ENCODE measurements around the gene CRABP2.

Gene CRABP2

GRCh38 chr1:156696755-156697154 is 8.6 kb downstream of the CRABP2 start:
- TF ChIP-seq POLR2AphosphoS5 (IDR thresholded peaks at IDR 0.05; ENCODE audit: low read depth, low read length): no peak
- TF ChIP-seq, protein P1, sequence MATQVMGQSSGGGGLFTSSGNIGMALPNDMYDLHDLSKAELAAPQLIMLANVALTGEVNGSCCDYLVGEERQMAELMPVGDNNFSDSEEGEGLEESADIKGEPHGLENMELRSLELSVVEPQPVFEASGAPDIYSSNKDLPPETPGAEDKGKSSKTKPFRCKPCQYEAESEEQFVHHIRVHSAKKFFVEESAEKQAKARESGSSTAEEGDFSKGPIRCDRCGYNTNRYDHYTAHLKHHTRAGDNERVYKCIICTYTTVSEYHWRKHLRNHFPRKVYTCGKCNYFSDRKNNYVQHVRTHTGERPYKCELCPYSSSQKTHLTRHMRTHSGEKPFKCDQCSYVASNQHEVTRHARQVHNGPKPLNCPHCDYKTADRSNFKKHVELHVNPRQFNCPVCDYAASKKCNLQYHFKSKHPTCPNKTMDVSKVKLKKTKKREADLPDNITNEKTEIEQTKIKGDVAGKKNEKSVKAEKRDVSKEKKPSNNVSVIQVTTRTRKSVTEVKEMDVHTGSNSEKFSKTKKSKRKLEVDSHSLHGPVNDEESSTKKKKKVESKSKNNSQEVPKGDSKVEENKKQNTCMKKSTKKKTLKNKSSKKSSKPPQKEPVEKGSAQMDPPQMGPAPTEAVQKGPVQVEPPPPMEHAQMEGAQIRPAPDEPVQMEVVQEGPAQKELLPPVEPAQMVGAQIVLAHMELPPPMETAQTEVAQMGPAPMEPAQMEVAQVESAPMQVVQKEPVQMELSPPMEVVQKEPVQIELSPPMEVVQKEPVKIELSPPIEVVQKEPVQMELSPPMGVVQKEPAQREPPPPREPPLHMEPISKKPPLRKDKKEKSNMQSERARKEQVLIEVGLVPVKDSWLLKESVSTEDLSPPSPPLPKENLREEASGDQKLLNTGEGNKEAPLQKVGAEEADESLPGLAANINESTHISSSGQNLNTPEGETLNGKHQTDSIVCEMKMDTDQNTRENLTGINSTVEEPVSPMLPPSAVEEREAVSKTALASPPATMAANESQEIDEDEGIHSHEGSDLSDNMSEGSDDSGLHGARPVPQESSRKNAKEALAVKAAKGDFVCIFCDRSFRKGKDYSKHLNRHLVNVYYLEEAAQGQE (IDR thresholded peaks at IDR 0.05; ENCODE audit: insufficient read depth in 1 of 2, low read depth in 2 of 2, low read length in 2 of 2): no peak
- no peak for TF ChIP-seq SIN3A (IDR thresholded peaks at IDR 0.05; ENCODE audit: borderline replicate concordance, insufficient read depth, low read length)
- no peak for TF ChIP-seq TAF1 (IDR thresholded peaks at IDR 0.05; ENCODE audit: borderline replicate concordance, insufficient read depth, low read length)
- TF ChIP-seq FOXP2 (optimal IDR thresholded peaks at IDR 0.05; ENCODE audit: borderline replicate concordance, extremely low read depth, extremely low read length, insufficient read depth): no peak

DNA sequence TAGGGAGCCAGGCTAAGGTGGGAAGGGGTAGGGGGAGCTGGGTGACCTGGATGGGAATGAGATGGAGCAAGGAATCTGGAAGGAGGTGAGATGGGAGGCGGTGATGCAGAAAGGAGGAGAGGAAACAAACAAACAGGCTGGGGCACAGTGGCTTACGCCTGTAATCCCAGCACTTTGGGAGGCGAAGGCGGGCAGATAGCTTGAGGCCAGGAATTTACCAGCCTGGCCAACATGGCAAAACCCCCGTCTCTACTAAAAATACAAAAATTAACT is 10.8 kb downstream of the CRABP2 start:
- TF ChIP-seq SIN3A (IDR thresholded peaks at IDR 0.05; ENCODE audit: borderline replicate concordance, insufficient read depth, low read length) (no peak), POLR2AphosphoS5 (IDR thresholded peaks at IDR 0.05; ENCODE audit: low read depth, low read length) (no peak)

GRCh38 chr1:156693848-156694689 is 11.3 kb downstream of the CRABP2 start:
- TF ChIP-seq, protein P1 (IDR thresholded peaks at IDR 0.05; ENCODE audit: insufficient read depth in 1 of 2, low read depth in 2 of 2, low read length in 2 of 2): no peak
- no peak for TF ChIP-seq SIN3A (IDR thresholded peaks at IDR 0.05; ENCODE audit: borderline replicate concordance, insufficient read depth, low read length)

GRCh38 chr1:156692925-156693847 is 12.2 kb downstream of the CRABP2 start:
- no peak for TF ChIP-seq TAF1 (IDR thresholded peaks at IDR 0.05; ENCODE audit: borderline replicate concordance, insufficient read depth, low read length)

DNA sequence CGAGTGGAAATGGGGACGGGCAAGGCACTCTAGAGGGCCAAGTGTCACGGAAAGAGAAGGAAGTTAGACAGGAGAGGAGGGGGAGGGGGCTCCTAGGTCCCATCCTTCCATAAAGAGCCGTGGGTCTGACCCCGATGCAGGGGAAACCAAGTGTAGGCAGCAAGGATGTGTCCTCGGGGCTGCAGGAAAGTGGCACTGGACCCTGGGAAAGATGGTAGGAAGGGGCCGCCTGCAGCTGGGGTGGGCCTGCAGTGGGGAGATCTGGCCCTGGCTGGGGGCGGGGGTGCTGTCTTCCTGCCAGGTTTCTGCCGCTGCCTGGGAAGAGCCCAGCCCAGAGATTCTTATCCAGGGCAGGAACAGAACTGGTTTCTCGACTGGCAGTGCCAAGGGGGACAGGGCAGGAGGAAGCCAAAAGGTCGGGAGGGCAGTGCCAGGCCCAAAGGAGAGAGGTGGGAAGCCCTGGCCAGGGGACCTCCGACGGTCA is 12.9 kb downstream of the CRABP2 start:
- TF ChIP-seq POLR2AphosphoS5 (IDR thresholded peaks at IDR 0.05; ENCODE audit: low read depth, low read length): no peak
- no peak for TF ChIP-seq SIN3A (IDR thresholded peaks at IDR 0.05; ENCODE audit: borderline replicate concordance, insufficient read depth, low read length)
- TF ChIP-seq FOXP2 (optimal IDR thresholded peaks at IDR 0.05; ENCODE audit: borderline replicate concordance, extremely low read depth, extremely low read length, insufficient read depth): no peak
- TF ChIP-seq, protein P1 (IDR thresholded peaks at IDR 0.05; ENCODE audit: insufficient read depth in 1 of 2, low read depth in 2 of 2, low read length in 2 of 2): no peak
